GM23338 (cell line): ENCODE data around the gene ISOC2. TPM values are rescaled to one million over a fixed set of nuclear protein-coding genes. Genes with fewer than 3 reads are reported as not detected.

Experiments used
- ATAC-seq: fragments of 200-7000 bp; cut with Tn5 transposase; 3 replicates; pipeline ENCODE4 v1.9.1; 2020
- DNase-seq: peaks from one replicate; pipeline ENCODE4 v3.0.0-alpha.2; 2015; ENCODE audit warnings: low spot score
- H2AFZ ChIP-seq: fragments of 200-600 bp; sonication (generic); 2 replicates; pipeline ENCODE4 v1.8.0; 2016; ENCODE audit warnings: antibody characterized with exemption, mild to moderate bottlenecking, moderate library complexity
- H3F3A ChIP-seq: fragments of 200-600 bp; sonication (generic); replicated peaks from 2 replicates; pipeline ENCODE4 v1.8.0; 2017; ENCODE audit warnings: antibody characterized with exemption, mixed run types, low read depth
- H3K27ac ChIP-seq: fragments of 200-600 bp; sonication (generic); 2 replicates; pipeline ENCODE4 v1.6.1; 2016; ENCODE audit warnings: low read depth
- H3K27me3 ChIP-seq: fragments of 200-600 bp; sonication (generic); 2 replicates; pipeline ENCODE4 v1.8.0; 2016; ENCODE audit warnings: mild to moderate bottlenecking, mixed run types, moderate library complexity; ENCODE audit not compliant: insufficient read depth
- H3K36me3 ChIP-seq: fragments of 200-600 bp; sonication (generic); 2 replicates; pipeline ENCODE4 v1.8.0; 2016; ENCODE audit warnings: mild to moderate bottlenecking; ENCODE audit not compliant: insufficient read depth
- H3K4me1 ChIP-seq: fragments of 200-600 bp; sonication (generic); 2 replicates; pipeline ENCODE4 v1.8.0; 2016; ENCODE audit warnings: mild to moderate bottlenecking, moderate library complexity; ENCODE audit not compliant: insufficient read depth
- H3K4me2 ChIP-seq: fragments of 200-600 bp; sonication (generic); 2 replicates; pipeline ENCODE4 v1.7.1; 2017; ENCODE audit warnings: mixed run types
- H3K4me3 ChIP-seq: fragments of 200-600 bp; sonication (generic); 2 replicates; pipeline ENCODE4 v1.6.1; 2016; ENCODE audit warnings: mixed run types
- H3K79me2 ChIP-seq: fragments of 200-600 bp; sonication (generic); replicated peaks from 2 replicates; pipeline ENCODE4 v1.8.0; 2017; ENCODE audit warnings: mild to moderate bottlenecking; ENCODE audit not compliant: insufficient read depth
- H3K9me2 ChIP-seq: fragments of 200-600 bp; sonication (generic); 2 replicates; pipeline ENCODE4 v1.8.0; 2017; ENCODE audit not compliant: insufficient read depth
- H4K20me1 ChIP-seq: fragments of 200-600 bp; sonication (generic); replicated peaks from 2 replicates; pipeline ENCODE4 v1.8.0; 2017; ENCODE audit warnings: mild to moderate bottlenecking; ENCODE audit not compliant: insufficient read depth
- H3K27ac Mint-ChIP-seq: 2 replicates; pipeline ENCODE4 v1.8.0; 2020; ENCODE audit warnings: inconsistent platforms, mild to moderate bottlenecking, moderate library complexity, mixed read lengths
- H3K27me3 Mint-ChIP-seq: 3 replicates; pipeline ENCODE4 v1.8.0; 2022; ENCODE audit warnings: low read depth, mild to moderate bottlenecking, moderate library complexity, mixed read lengths, inconsistent platforms; ENCODE audit not compliant: insufficient read depth, poor library complexity
- H3K36me3 Mint-ChIP-seq: 3 replicates; pipeline ENCODE4 v1.8.0; 2021; ENCODE audit warnings: low read depth, mild to moderate bottlenecking, inconsistent platforms, moderate library complexity, mixed read lengths
- H3K4me1 Mint-ChIP-seq: 3 replicates; pipeline ENCODE4 v1.8.0; 2020; ENCODE audit warnings: mild to moderate bottlenecking, inconsistent platforms, mixed read lengths
- H3K4me3 Mint-ChIP-seq: 3 replicates; pipeline ENCODE4 v1.8.0; 2021; ENCODE audit warnings: moderate library complexity, mild to moderate bottlenecking, inconsistent platforms, mixed read lengths
- H3K9me3 Mint-ChIP-seq: 3 replicates; pipeline ENCODE4 v1.8.0; 2020; ENCODE audit warnings: moderate library complexity, mild to moderate bottlenecking, inconsistent platforms, mixed read lengths
- EZH2 ChIP-seq: fragments of 200-600 bp; sonication (generic); IDR thresholded peaks from one replicate; pipeline ENCODE4 v1.8.0; 2017; ENCODE audit warnings: antibody characterized with exemption, mild to moderate bottlenecking, low read depth; ENCODE audit not compliant: unreplicated experiment
- EZH2phosphoT487 ChIP-seq: fragments of 200-600 bp; sonication (generic); IDR thresholded peaks from one replicate; pipeline ENCODE4 v1.8.1; 2018; ENCODE audit warnings: antibody characterized with exemption; ENCODE audit not compliant: unreplicated experiment
- JUNB ChIP-seq: IDR thresholded peaks from one replicate; pipeline ENCODE4 v1.6.1; 2016; ENCODE audit warnings: antibody characterized with exemption; ENCODE audit not compliant: unreplicated experiment
- STAT1 ChIP-seq: IDR thresholded peaks from one replicate; pipeline ENCODE4 v1.6.1; 2016; ENCODE audit warnings: antibody characterized with exemption; ENCODE audit not compliant: unreplicated experiment
- ZNF114 ChIP-seq: fragments of 250-450 bp; sonication (Bioruptor Pico); IDR thresholded peaks from 2 replicates; pipeline ENCODE4 v1.5.0; 2020; ENCODE audit warnings: mild to moderate bottlenecking, moderate library complexity
- polyA plus RNA-seq: library from polyadenylated mRNA; unstranded; fragments of >200 nt; fragmentation: Nextera tagmentation; extraction: Ambion mirVana; gene quantifications from 2 replicates; pipeline ENCODE4 v1.2.1, GENCODE V29; 2016
- total RNA-seq: library from RNA; depleted of rRNA; stranded (reverse); fragments of >200 nt; shearing (Covaris generic); gene quantifications from 2 replicates; pipeline ENCODE4 v1.2.3, GENCODE V29; 2014
- TF ChIP-seq, protein P1 (sequence below): IDR thresholded peaks from 2 replicates; pipeline ENCODE4 v1.6.1; 2016; ENCODE audit warnings: antibody characterized with exemption

ISOC2 gene
- total and polyA plus RNA-seq, 2 experiments from 2014 or later, result 62.6 to 85.2 TPM

- no peak overlapping the region for H2AFZ ChIP-seq
- no peak for DNase-seq
- Mint-ChIP-seq H3K4me3 (peak overlapping the region; percentile 43; the same call in 2 of the 3 replicates), H3K36me3 (peaks cover 9% of the 10 kb centered on the region; the same call in 2 of the 3 replicates), H3K4me1 (peaks cover 32% of the 10 kb centered on the region), H3K27me3 (peaks cover 14% of the 10 kb centered on the region), H3K27ac (no peak overlapping the region), H3K9me3 (peaks cover 3% of the 10 kb centered on the region; the same call in 2 of the 3 replicates)
- TF ChIP-seq JUNB (no peak), ZNF114 (CRISPR knock-in tag) (no peak)
- TF ChIP-seq, protein P1, sequence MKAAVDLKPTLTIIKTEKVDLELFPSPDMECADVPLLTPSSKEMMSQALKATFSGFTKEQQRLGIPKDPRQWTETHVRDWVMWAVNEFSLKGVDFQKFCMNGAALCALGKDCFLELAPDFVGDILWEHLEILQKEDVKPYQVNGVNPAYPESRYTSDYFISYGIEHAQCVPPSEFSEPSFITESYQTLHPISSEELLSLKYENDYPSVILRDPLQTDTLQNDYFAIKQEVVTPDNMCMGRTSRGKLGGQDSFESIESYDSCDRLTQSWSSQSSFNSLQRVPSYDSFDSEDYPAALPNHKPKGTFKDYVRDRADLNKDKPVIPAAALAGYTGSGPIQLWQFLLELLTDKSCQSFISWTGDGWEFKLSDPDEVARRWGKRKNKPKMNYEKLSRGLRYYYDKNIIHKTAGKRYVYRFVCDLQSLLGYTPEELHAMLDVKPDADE, result no peak
- no peak overlapping the region for H3K27ac ChIP-seq
- H4K20me1 ChIP-seq, result no peaks in the 10 kb centered on the region
- peaks cover 12% of the 10 kb centered on the region; the same call in 1 of the 2 replicates for H3F3A ChIP-seq
- peak overlapping the region; percentile 64; the same call in 1 of the 2 replicates for H3K4me2 ChIP-seq
- H3K27me3 ChIP-seq, result no peaks in the 10 kb centered on the region
- H3K79me2 ChIP-seq, result peaks cover 9% of the 10 kb centered on the region
- H3K4me1 ChIP-seq, result peaks cover 11% of the 10 kb centered on the region; the same call in 1 of the 2 replicates
- H3K4me3 ChIP-seq, result peak overlapping the region; percentile 41; the same call in 1 of the 2 replicates
- no peaks in the 10 kb centered on the region for H3K36me3 ChIP-seq
- H3K9me2 ChIP-seq, result no peaks in the 10 kb centered on the region
- ATAC-seq, result no peak
These were observed 19.8 kb upstream of the ISOC2 start for GRCh38 chr19:55481148-55481793.

DNA sequence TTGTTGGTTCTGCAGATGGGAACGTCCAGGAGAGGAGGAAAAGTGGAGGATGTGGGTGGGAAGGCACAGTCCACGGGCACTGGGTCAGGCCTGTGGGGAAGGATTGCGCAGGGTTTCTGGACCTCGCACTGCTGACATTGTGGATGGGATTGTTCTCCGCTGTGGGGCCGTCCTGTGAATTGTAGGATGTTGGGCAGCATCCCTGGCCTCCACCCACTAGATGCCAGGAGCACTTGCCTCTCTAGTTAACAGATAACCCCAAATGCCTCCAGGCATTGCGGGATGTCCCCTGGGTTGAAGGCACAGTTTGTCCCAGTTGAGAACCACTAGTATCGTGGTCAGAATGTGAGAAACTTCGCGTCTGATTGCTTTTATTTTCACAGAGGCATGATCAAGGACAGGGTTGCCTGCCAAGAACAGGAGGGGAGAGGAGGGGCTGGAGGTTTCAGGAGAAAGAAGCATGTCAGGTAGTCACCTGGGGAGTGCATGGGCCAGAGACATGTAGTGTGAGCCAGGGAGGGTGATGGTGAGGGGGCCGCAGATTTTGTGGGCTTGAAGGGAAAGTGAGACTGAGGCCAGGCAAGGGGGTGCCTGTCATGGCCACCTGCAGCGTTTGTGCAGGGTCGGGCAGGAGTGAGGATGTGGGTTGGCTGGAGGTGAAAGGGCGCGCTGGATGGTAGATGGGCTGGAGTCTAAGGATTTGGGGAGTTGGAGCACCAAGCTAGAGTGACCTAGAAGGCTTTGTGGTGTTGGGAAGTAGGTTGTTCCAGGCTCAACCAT, 18.2 kb upstream of the ISOC2 start:
- Histone ChIP-seq H3K27ac (no peak overlapping the region), H3K4me2 (no peak overlapping the region), H3K27me3 (no peaks in the 10 kb centered on the region), H4K20me1 (no peaks in the 10 kb centered on the region), H3F3A (peaks cover 17% of the 10 kb centered on the region; the same call in 1 of the 2 replicates), H3K4me1 (peaks cover 7% of the 10 kb centered on the region; the same call in 1 of the 2 replicates), H3K4me3 (no peak overlapping the region), H3K36me3 (no peaks in the 10 kb centered on the region), H3K79me2 (peaks cover 9% of the 10 kb centered on the region), H3K9me2 (no peaks in the 10 kb centered on the region), H2AFZ (no peak overlapping the region)
- Mint-ChIP-seq H3K27me3 (peaks cover 17% of the 10 kb centered on the region), H3K27ac (no peak overlapping the region), H3K4me3 (peak overlapping the region; percentile 6; the same call in 1 of the 3 replicates), H3K4me1 (peaks cover 33% of the 10 kb centered on the region), H3K36me3 (peaks cover 9% of the 10 kb centered on the region; the same call in 2 of the 3 replicates), H3K9me3 (peaks cover 3% of the 10 kb centered on the region; the same call in 2 of the 3 replicates)
- TF ChIP-seq STAT1 (no peak), EZH2phosphoT487 (no peak), ZNF114 (CRISPR knock-in tag) (no peak), EZH2 (no peak)
- ATAC-seq (no peak), DNase-seq (no peak)

DNA sequence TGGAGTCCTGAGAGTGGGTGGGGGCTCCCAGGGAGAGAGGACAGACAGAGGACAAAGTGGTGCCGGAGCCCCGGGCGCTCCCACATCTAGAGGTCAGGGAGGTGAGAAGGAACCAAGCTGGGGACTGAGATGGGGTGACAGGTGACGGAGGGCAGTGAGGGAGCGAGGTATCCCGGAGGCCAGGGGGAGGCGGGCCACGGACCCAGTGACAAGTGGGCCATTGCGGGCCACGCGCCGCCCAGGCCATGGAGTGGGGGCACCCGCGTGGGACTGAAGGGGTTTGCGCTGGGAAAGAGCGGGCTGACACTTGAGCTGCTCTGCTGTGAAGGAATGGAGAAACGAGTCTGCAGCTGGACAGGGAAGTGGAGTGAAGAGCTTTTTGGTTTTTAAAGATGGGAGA, 17.6 kb upstream of the ISOC2 start:
- Mint-ChIP-seq H3K27ac (no peak overlapping the region), H3K4me1 (peaks cover 33% of the 10 kb centered on the region), H3K36me3 (peaks cover 9% of the 10 kb centered on the region; the same call in 2 of the 3 replicates), H3K4me3 (peak overlapping the region; percentile 40; the same call in 1 of the 3 replicates), H3K27me3 (peaks cover 18% of the 10 kb centered on the region), H3K9me3 (peaks cover 3% of the 10 kb centered on the region; the same call in 2 of the 3 replicates)
- Histone ChIP-seq H2AFZ (no peak overlapping the region), H3K4me3 (no peak overlapping the region), H3K36me3 (no peaks in the 10 kb centered on the region), H3K4me1 (peaks cover 5% of the 10 kb centered on the region; the same call in 1 of the 2 replicates), H3K79me2 (peaks cover 9% of the 10 kb centered on the region), H3K27me3 (no peaks in the 10 kb centered on the region), H4K20me1 (no peaks in the 10 kb centered on the region), H3F3A (peaks cover 17% of the 10 kb centered on the region; the same call in 1 of the 2 replicates), H3K4me2 (no peak overlapping the region), H3K27ac (no peak overlapping the region), H3K9me2 (no peaks in the 10 kb centered on the region)
- no peak for DNase-seq
- no peak for ATAC-seq
- TF ChIP-seq STAT1, result no peak
- TF ChIP-seq JUNB, result no peak
